Natural killer cell (primary cell): ENCODE data around the gene ABCA8. TPM values are rescaled to one million over a fixed set of nuclear protein-coding genes. Genes with fewer than 3 reads are reported as not detected.
"Not testable (repeated sequence)": the region's sequence is repeated elsewhere in the genome, so short reads cannot be mapped to it uniquely, and the experiment has no call there.

Experiments used
- ATAC-seq, 3 donors: fragments of 150-1000 bp in 2 of 3; fragments of 200-7000 bp in 1 of 3; cut with Tn5 transposase; 1 replicate in 1 of 3; 2 replicates in 2 of 3; pipeline ENCODE4 v1.10.0; 2021; ENCODE audit warnings: mild to moderate bottlenecking in 2 of 3, moderate library complexity in 2 of 3
- DNase-seq, 2 donors: peaks; one replicate each; pipeline versions ENCODE4 v3.0.0 to v3.0.0-alpha.2; 2013 to 2021; ENCODE audit warnings: mixed read lengths in 1 of 2
- H3K27ac ChIP-seq: one replicate; pipeline ENCODE4 v1.5.1; 2013; ENCODE audit warnings: mild to moderate bottlenecking, low read length
- H3K27me3 ChIP-seq: one replicate; pipeline ENCODE4 v1.6.1; 2013; ENCODE audit warnings: low read length; ENCODE audit not compliant: control insufficient read depth, insufficient read depth
- H3K36me3 ChIP-seq: one replicate; pipeline ENCODE4 v1.6.1; 2013; ENCODE audit warnings: low read length; ENCODE audit not compliant: control insufficient read depth, insufficient read depth
- H3K4me1 ChIP-seq: one replicate; pipeline ENCODE4 v1.6.1; 2013; ENCODE audit warnings: low read length; ENCODE audit not compliant: control insufficient read depth, insufficient read depth
- H3K4me3 ChIP-seq: one replicate; pipeline ENCODE4 v1.5.1; 2013; ENCODE audit warnings: low read length
- H3K9me3 ChIP-seq: one replicate; pipeline ENCODE4 v1.6.1; 2013; ENCODE audit warnings: low read length; ENCODE audit not compliant: control insufficient read depth, insufficient read depth
- H3K27ac Mint-ChIP-seq, 2 donors: one replicate each; pipeline ENCODE4 v1.8.0; 2022; ENCODE audit warnings: mild to moderate bottlenecking in 2 of 2, mixed read lengths in 2 of 2, moderate library complexity in 1 of 2
- H3K27me3 Mint-ChIP-seq, 2 donors: one replicate each; pipeline ENCODE4 v1.8.0; 2022; ENCODE audit warnings: low read depth in 2 of 2, mixed read lengths in 2 of 2
- H3K36me3 Mint-ChIP-seq: one replicate; pipeline ENCODE4 v1.8.0; 2022; ENCODE audit warnings: mixed read lengths
- H3K4me1 Mint-ChIP-seq, 2 donors: one replicate each; pipeline ENCODE4 v1.8.0; 2022; ENCODE audit warnings: mixed read lengths in 2 of 2
- H3K4me3 Mint-ChIP-seq: one replicate; pipeline ENCODE4 v1.8.0; 2022; ENCODE audit warnings: mild to moderate bottlenecking, moderate library complexity, mixed read lengths
- H3K9me3 Mint-ChIP-seq, 2 donors: one replicate each; pipeline ENCODE4 v1.8.0; 2022; ENCODE audit warnings: mixed read lengths in 2 of 2
- WGBS: methylation state at CpG from one replicate; pipeline ENCODE4 v1.1.7; 2013; ENCODE audit warnings: missing lambda C conversion rate; ENCODE audit not compliant: insufficient coverage; 5-methylcytosine and 5-hydroxymethylcytosine counted together
- intact Hi-C: fragments of 100-400 bp; cut with micrococcal nuclease; formaldehyde crosslinking; loops from one replicate; pipeline ENCODE4 v1.14.2; 2022
- total RNA-seq, 4 donors: library from RNA; stranded (reverse); fragments of 120-200 nt in 1 of 4; gene quantifications; one replicate each; pipeline versions ENCODE4 v1.2.3 to v1.2.4, GENCODE V29; 2013 to 2022
- TF ChIP-seq, protein P1 (sequence below): fragments of 200-600 bp; IDR thresholded peaks from one replicate; pipeline ENCODE4 v1.8.0; 2022; ENCODE audit warnings: antibody characterized with exemption

Gene ABCA8
- total RNA-seq, 3 donors from 2014 or later (not counting 1 experiment from before 2014, with no cell fraction given): not detected

DNA sequence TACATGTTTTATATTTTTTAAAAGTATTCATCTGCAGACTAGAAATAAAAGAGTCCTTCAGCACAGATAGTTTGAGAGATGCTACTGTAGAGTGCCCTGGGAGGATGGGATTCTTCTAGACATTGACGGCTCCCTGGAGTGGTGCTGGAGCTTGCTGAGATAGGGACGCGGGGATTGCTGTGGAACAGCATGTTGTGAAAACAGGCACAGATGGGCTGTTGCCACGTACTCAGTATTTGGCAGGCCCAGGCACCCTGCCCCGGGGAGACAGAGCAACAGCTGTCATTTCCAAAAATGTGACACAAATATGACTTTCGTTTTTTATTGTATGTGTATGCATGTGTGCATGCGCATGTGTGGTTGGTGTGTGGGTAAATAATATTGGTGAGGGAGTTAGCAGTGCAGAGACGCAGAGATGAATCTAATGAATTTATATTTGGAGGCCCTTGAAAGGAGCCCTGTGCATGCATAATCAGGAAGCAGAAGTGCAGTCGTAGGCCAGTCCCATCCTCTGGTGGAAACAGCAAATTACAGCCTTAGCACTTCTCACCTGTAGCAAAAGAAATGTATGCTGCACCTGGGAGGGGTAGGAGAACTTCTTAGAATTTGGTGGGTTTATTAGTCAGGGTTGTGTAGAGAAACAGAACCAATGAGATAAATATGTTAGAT, 6.2 kb upstream of the ABCA8 start:
- peaks cover 0 to 3% of the 10 kb centered on the region in 2 donors for H3K27me3 Mint-ChIP-seq
- no peaks in the 10 kb centered on the region for H3K9me3 Mint-ChIP-seq
- H3K4me1 Mint-ChIP-seq: no peaks in the 10 kb centered on the region
- Histone ChIP-seq H3K27me3 (no peaks in the 10 kb centered on the region), H3K4me1 (no peaks in the 10 kb centered on the region), H3K4me3 (no peak overlapping the region), H3K9me3 (no peaks in the 10 kb centered on the region), H3K27ac (no peak overlapping the region), H3K36me3 (no peaks in the 10 kb centered on the region)
- TF ChIP-seq, protein P1, sequence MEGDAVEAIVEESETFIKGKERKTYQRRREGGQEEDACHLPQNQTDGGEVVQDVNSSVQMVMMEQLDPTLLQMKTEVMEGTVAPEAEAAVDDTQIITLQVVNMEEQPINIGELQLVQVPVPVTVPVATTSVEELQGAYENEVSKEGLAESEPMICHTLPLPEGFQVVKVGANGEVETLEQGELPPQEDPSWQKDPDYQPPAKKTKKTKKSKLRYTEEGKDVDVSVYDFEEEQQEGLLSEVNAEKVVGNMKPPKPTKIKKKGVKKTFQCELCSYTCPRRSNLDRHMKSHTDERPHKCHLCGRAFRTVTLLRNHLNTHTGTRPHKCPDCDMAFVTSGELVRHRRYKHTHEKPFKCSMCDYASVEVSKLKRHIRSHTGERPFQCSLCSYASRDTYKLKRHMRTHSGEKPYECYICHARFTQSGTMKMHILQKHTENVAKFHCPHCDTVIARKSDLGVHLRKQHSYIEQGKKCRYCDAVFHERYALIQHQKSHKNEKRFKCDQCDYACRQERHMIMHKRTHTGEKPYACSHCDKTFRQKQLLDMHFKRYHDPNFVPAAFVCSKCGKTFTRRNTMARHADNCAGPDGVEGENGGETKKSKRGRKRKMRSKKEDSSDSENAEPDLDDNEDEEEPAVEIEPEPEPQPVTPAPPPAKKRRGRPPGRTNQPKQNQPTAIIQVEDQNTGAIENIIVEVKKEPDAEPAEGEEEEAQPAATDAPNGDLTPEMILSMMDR: no peak
- ATAC-seq (no peak), DNase-seq (no peak)
- 79% methylated on average over 9 of the region's 9 CpGs for WGBS
- H3K27ac Mint-ChIP-seq: no peak overlapping the region
- intact Hi-C loops: no loop called here
- no peaks in the 10 kb centered on the region for H3K36me3 Mint-ChIP-seq
- H3K4me3 Mint-ChIP-seq: no peak overlapping the region

- H3K4me1 Mint-ChIP-seq, H3K27ac ChIP-seq, H3K36me3 Mint-ChIP-seq, H3K27me3 ChIP-seq, ATAC-seq, H3K27me3 Mint-ChIP-seq, H3K9me3 ChIP-seq, H3K27ac Mint-ChIP-seq, H3K4me3 ChIP-seq, H3K9me3 Mint-ChIP-seq, DNase-seq, H3K4me1 ChIP-seq, intact Hi-C loops, H3K36me3 ChIP-seq, H3K4me3 Mint-ChIP-seq: not testable (repeated sequence)
- WGBS: 100% methylated on average over 2 of the region's 2 CpGs
Observed at GRCh38 chr17:68959117-68959516, 3.9 kb upstream of the ABCA8 start.

- no peak overlapping the region for H3K27ac ChIP-seq
- Mint-ChIP-seq H3K4me3 (no peak overlapping the region), H3K4me1 (no peaks in the 10 kb centered on the region), H3K9me3 (no peaks in the 10 kb centered on the region), H3K36me3 (no peaks in the 10 kb centered on the region), H3K27ac (no peak overlapping the region), H3K27me3 (peaks cover 2 to 3% of the 10 kb centered on the region in 2 donors)
- H3K4me1 ChIP-seq: no peaks in the 10 kb centered on the region
- DNase-seq (no peak), ATAC-seq (no peak)
- H3K36me3 ChIP-seq: no peaks in the 10 kb centered on the region
- intact Hi-C loops: no loop called here
- no peaks in the 10 kb centered on the region for H3K9me3 ChIP-seq
- no peaks in the 10 kb centered on the region for H3K27me3 ChIP-seq
- H3K4me3 ChIP-seq: no peak overlapping the region
- TF ChIP-seq, protein P1: no peak
- 100% methylated on average over 1 of the region's 1 CpG for WGBS
Observed at GRCh38 chr17:68957944-68958343, 2.8 kb upstream of the ABCA8 start.

DNA sequence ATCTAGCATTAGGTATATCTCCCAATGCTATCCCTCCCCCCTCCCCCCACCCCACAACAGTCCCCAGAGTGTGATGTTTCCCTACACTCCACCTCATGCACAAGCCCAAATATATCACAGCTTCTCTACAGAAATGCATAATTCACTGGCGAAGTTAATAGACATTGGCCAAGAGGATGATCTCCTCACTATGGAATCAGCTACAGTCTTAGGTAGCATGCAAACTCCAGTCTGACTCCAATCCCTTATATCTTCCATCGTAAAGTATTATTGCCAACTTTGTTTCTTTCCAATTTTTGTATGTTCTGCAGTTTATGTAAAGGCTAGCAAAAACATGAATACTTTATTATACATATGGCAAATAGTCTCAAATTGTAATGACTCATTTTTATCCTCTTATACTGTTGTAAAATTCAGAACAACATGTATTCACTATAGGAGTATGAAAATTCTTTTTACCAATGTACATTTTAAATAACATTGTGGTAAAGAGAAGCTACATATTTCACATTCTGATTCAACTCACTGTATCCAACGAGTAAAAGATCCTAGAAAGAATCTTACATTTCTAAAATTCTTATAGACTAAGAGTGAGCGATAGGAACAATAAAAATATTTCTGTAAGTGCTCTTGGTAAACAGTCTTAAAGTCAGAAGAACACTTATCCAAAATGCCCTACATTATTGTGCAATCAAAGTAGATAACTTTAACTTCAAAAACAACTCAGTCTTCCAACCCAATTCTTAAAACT, 871 bp downstream of the ABCA8 start:
- TF ChIP-seq, protein P1: no peak
- no peak overlapping the region for H3K4me3 ChIP-seq
- no peak overlapping the region for H3K27ac ChIP-seq
- ATAC-seq (no peak), DNase-seq (no peak)
- no peaks in the 10 kb centered on the region for H3K36me3 Mint-ChIP-seq
- no peak overlapping the region for H3K4me3 Mint-ChIP-seq
- no peaks in the 10 kb centered on the region for H3K27me3 ChIP-seq
- 95% methylated on average over 1 of the region's 4 CpGs for WGBS
- H3K9me3 ChIP-seq: no peaks in the 10 kb centered on the region
- no peaks in the 10 kb centered on the region for H3K9me3 Mint-ChIP-seq
- peaks cover 5 to 18% of the 10 kb centered on the region in 2 donors for H3K27me3 Mint-ChIP-seq
- intact Hi-C loops: no loop called here
- no peaks in the 10 kb centered on the region for H3K4me1 ChIP-seq
- H3K36me3 ChIP-seq: no peaks in the 10 kb centered on the region
- H3K4me1 Mint-ChIP-seq: no peaks in the 10 kb centered on the region
- H3K27ac Mint-ChIP-seq: no peak overlapping the region
